IMR-90 (cell line): ENCODE measurements around the gene DAND5. TPM values are rescaled to one million over a fixed set of nuclear protein-coding genes. Genes with fewer than 3 reads are reported as not detected.

ENCODE experiments used
- ATAC-seq: fragments of 200-7000 bp; cut with Tn5 transposase; 2 replicates; pipeline ENCODE4 v1.9.1; 2020; ENCODE audit warnings: low read depth, mild to moderate bottlenecking, moderate library complexity
- BruUV-seq: library from RNA; stranded (reverse); fragments of 400-500 nt; replicated peaks from 2 replicates; lab custom pipeline; 2021; lab: Mats Ljungman, UMichigan
- CTCF ChIA-PET: fragments of 300-600 bp; formaldehyde crosslinking; extraction: SDS; loops from one replicate; lab custom pipeline; 2021; ENCODE audit warnings: antibody characterized with exemption; lab: Yijun Ruan, JAX
- POLR2A ChIA-PET: fragments of 300-600 bp; sonication (Branson Sonifier 250); formaldehyde crosslinking; loops from one replicate; lab custom pipeline; 2022; ENCODE audit warnings: antibody characterized with exemption; ENCODE audit not compliant: unreplicated experiment; lab: Charles Lee
- DNase-seq: peaks from one replicate; pipeline ENCODE4 v3.0.0; 2013
- H2AFZ ChIP-seq: replicated peaks from 2 replicates; pipeline ENCODE3; 2013; ENCODE audit warnings: low read length, mild to moderate bottlenecking; ENCODE audit not compliant: poor library complexity
- H2AK5ac ChIP-seq: 2 replicates; pipeline ENCODE4 v1.6.1; 2013; ENCODE audit warnings: low read depth, low read length, inconsistent platforms
- H2AK9ac ChIP-seq: replicated peaks from 2 replicates; pipeline ENCODE3; 2013; ENCODE audit warnings: mild to moderate bottlenecking, low read depth, low read length, moderate library complexity; ENCODE audit not compliant: poor library complexity
- H2BK120ac ChIP-seq: 2 replicates; pipeline ENCODE4 v1.6.1; 2013; ENCODE audit warnings: low read depth, low read length, inconsistent platforms
- H2BK15ac ChIP-seq: 3 replicates; pipeline ENCODE4 v1.6.1; 2013; ENCODE audit warnings: low read depth, low read length, inconsistent platforms
- H2BK20ac ChIP-seq: 2 replicates; pipeline ENCODE4 v1.6.1; 2013; ENCODE audit warnings: low read depth, mild to moderate bottlenecking, inconsistent platforms, low read length, moderate library complexity
- H2BK5ac ChIP-seq: 2 replicates; pipeline ENCODE4 v1.6.1; 2013; ENCODE audit warnings: mild to moderate bottlenecking, low read depth, low read length, inconsistent platforms; ENCODE audit not compliant: poor library complexity, severe bottlenecking
- H3K14ac ChIP-seq: replicated peaks from 2 replicates; pipeline ENCODE4 v1.6.1; 2013; ENCODE audit warnings: low read depth, low read length, inconsistent platforms
- H3K18ac ChIP-seq: 2 replicates; pipeline ENCODE4 v1.6.1; 2013; ENCODE audit warnings: low read depth, low read length, control low read depth
- H3K23ac ChIP-seq: 2 replicates; pipeline ENCODE4 v1.6.1; 2013; ENCODE audit warnings: low read depth, low read length, inconsistent platforms
- H3K27ac ChIP-seq: 2 replicates; pipeline ENCODE4 v1.5.1; 2013; ENCODE audit warnings: mild to moderate bottlenecking, control low read depth, low read length; ENCODE audit not compliant: insufficient read depth
- H3K27me3 ChIP-seq: 2 replicates; pipeline ENCODE4 v1.6.1; 2013; ENCODE audit warnings: low read length; ENCODE audit not compliant: control insufficient read depth, insufficient read depth
- H3K36me3 ChIP-seq: 2 replicates; pipeline ENCODE4 v1.6.1; 2013; ENCODE audit warnings: low read length, mixed read lengths; ENCODE audit not compliant: control insufficient read depth, insufficient read depth
- H3K4ac ChIP-seq: 2 replicates; pipeline ENCODE4 v1.6.1; 2013; ENCODE audit warnings: low read depth, low read length, inconsistent platforms
- H3K4me1 ChIP-seq: 2 replicates; pipeline ENCODE4 v1.6.1; 2013; ENCODE audit warnings: low read length, mixed read lengths; ENCODE audit not compliant: control insufficient read depth, insufficient read depth
- H3K4me2 ChIP-seq: 2 replicates; pipeline ENCODE4 v1.6.1; 2013; ENCODE audit warnings: low read depth, mild to moderate bottlenecking, control low read depth, low read length, moderate library complexity
- H3K4me3 ChIP-seq: 2 replicates; pipeline ENCODE4 v1.5.1; 2013; ENCODE audit warnings: low read depth, mild to moderate bottlenecking, control low read depth, low read length, moderate library complexity; ENCODE audit not compliant: insufficient read depth
- H3K56ac ChIP-seq: 2 replicates; pipeline ENCODE4 v1.6.1; 2013; ENCODE audit warnings: low read length, inconsistent platforms; ENCODE audit not compliant: insufficient read depth; ENCODE audit errors: extremely low read depth
- H3K79me1 ChIP-seq, 2 experiments: 2 replicates each; pipeline ENCODE4 v1.6.1; 2013; ENCODE audit warnings: low read length in 2 of 2, inconsistent platforms in 1 of 2, low read depth in 1 of 2
- H3K9ac ChIP-seq: 2 replicates; pipeline ENCODE4 v1.6.1; 2013; ENCODE audit warnings: low read depth, low read length, control low read depth
- H3K9me1 ChIP-seq: 2 replicates; pipeline ENCODE4 v1.6.1; 2013; ENCODE audit warnings: low read length, inconsistent platforms; ENCODE audit not compliant: insufficient read depth
- H3K9me3 ChIP-seq: 2 replicates; pipeline ENCODE4 v1.6.1; 2013; ENCODE audit warnings: low read length; ENCODE audit not compliant: control insufficient read depth, insufficient read depth
- H4K20me1 ChIP-seq: 2 replicates; pipeline ENCODE4 v1.6.1; 2013; ENCODE audit warnings: low read length, inconsistent platforms; ENCODE audit not compliant: insufficient read depth
- H4K5ac ChIP-seq: 2 replicates; pipeline ENCODE4 v1.6.1; 2013; ENCODE audit warnings: mild to moderate bottlenecking, low read depth, low read length, control low read depth
- H4K8ac ChIP-seq, 2 experiments: 2 replicates each; pipeline ENCODE4 v1.6.1; 2013; ENCODE audit warnings: low read depth in 2 of 2, low read length in 2 of 2, control low read depth in 1 of 2, inconsistent platforms in 1 of 2
- H4K91ac ChIP-seq: 2 replicates; pipeline ENCODE4 v1.6.1; 2013; ENCODE audit warnings: low read depth, low read length, inconsistent platforms; ENCODE audit not compliant: insufficient read depth
- BHLHE40 ChIP-seq: fragments of 150-350 bp; IDR thresholded peaks from 2 replicates; pipeline ENCODE4 v1.6.1; 2016; ENCODE audit warnings: mild to moderate bottlenecking, low read depth, low read length
- CEBPB ChIP-seq: IDR thresholded peaks from 2 replicates; pipeline ENCODE4 v1.6.1; 2012; ENCODE audit warnings: low read depth, low read length, improper control_type of control experiment
- CHD1 ChIP-seq: IDR thresholded peaks from 2 replicates; pipeline ENCODE4 v1.6.1; 2012; ENCODE audit warnings: low read depth, low read length, improper control_type of control experiment
- FOS ChIP-seq: fragments of 150-350 bp; IDR thresholded peaks from 2 replicates; pipeline ENCODE4 v1.6.1; 2016; ENCODE audit warnings: low read depth, low read length
- MXI1 ChIP-seq: IDR thresholded peaks from 2 replicates; pipeline ENCODE4 v1.6.1; 2012; ENCODE audit warnings: low read depth, mild to moderate bottlenecking, low read length, moderate library complexity, borderline replicate concordance
- POLR2A ChIP-seq: IDR thresholded peaks from 2 replicates; pipeline ENCODE4 v1.6.1; 2012; ENCODE audit warnings: mild to moderate bottlenecking, low read depth, low read length
- RAD21 ChIP-seq: IDR thresholded peaks from 2 replicates; pipeline ENCODE4 v1.6.1; 2012; ENCODE audit warnings: low read length, improper control_type of control experiment
- RFX5 ChIP-seq: IDR thresholded peaks from 2 replicates; pipeline ENCODE4 v1.8.0; 2012; ENCODE audit warnings: low read depth, mild to moderate bottlenecking, low read length, moderate library complexity
- SMC3 ChIP-seq: fragments of 150-350 bp; IDR thresholded peaks from 2 replicates; pipeline ENCODE4 v1.6.1; 2016; ENCODE audit warnings: low read depth, mild to moderate bottlenecking, antibody characterized with exemption, low read length, moderate library complexity
- WGBS, 2 experiments: methylation state at CpG; one replicate each; pipeline versions ENCODE4 v1.1.5 to v1.1.7; 2013; ENCODE audit warnings: missing lambda C conversion rate in 2 of 2; ENCODE audit not compliant: insufficient read length in 1 of 2; ENCODE audit errors: extremely low coverage in 2 of 2; 5-methylcytosine and 5-hydroxymethylcytosine counted together
- dilution Hi-C: fragments of 300-500 bp; cut with HindIII; formaldehyde crosslinking; loops from one replicate; pipeline ENCODE4 v1.14.3; 2018; ENCODE audit warnings: low sequenced_read_pairs; ENCODE audit not compliant: unreplicated experiment
- in situ Hi-C: fragments of 300-500 bp; cut with MboI; formaldehyde crosslinking; loops from 3 replicates; pipeline ENCODE4 v1.14.3; 2019; ENCODE audit warnings: low sequenced_read_pairs, inconsistent platforms, mixed read lengths
- intact Hi-C: fragments of 100-400 bp; cut with micrococcal nuclease; formaldehyde crosslinking; loops from 2 replicates; pipeline ENCODE4 v1.10.0; 2022
- polyA plus RNA-seq, 3 experiments: library from polyadenylated mRNA; depleted of rRNA; stranded (reverse); fragments of >200 nt; gene quantifications; 2 replicates each; pipeline ENCODE4 v1.2.3, GENCODE V29; 2012; ENCODE audit warnings: low replicate concordance in 1 of 3
- total RNA-seq: library from RNA; depleted of rRNA; stranded (reverse); fragments of >200 nt; gene quantifications from 2 replicates; pipeline ENCODE4 v1.2.3, GENCODE V29; 2012
- TF ChIP-seq, protein P1 (sequence below): conservative IDR thresholded peaks from 2 replicates; pipeline ENCODE4 v1.5.1; 2012; ENCODE audit warnings: mild to moderate bottlenecking, low read depth, low read length, improper control_type of control experiment
- TF ChIP-seq, protein P2 (sequence below): fragments of 150-350 bp; IDR thresholded peaks from 2 replicates; pipeline ENCODE4 v1.6.1; 2017; ENCODE audit warnings: mild to moderate bottlenecking, antibody characterized with exemption, low read length, low read depth

The DAND5 gene
- total and polyA plus RNA-seq, 2 of the 4 experiments (the other 2 are of a cell fraction), result 0.03 TPM; not detected in 1

DNA sequence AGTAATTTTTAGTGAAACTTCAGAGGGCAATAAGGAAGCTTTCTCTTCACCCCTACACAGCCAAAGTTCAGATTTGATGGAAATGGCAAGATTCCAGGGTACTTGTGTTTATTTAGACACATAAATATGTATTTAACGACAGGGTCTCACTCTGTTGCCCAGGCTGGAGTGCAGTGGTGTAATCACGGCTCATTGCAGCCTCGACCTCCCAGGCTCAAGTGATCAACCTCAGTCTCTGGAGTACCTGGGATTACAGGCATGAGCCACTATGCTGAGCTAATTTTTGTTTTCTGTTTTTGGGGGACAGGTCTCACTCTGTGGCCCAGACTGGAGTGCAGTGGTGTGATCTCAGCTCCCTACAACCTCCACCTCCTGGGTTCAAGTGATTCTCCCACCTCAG lies 48.3 kb upstream of the DAND5 start:
- H4K8ac ChIP-seq, result no peak overlapping the region
- CTCF ChIA-PET, result interaction anchor here (0.6 kb wide), 1 partner anchor 927 kb away, joined by 3 read pairs; no protein-coding TSS in a partner anchor
- no peak for ATAC-seq

More for the DNA sequence above, 48.3 kb upstream of the DAND5 start:
- in situ Hi-C loops, result no loop called here
- no peak overlapping the region for H2BK120ac ChIP-seq
- no peak overlapping the region for H4K5ac ChIP-seq
- H3K4me3 ChIP-seq, result no peak overlapping the region
- intact Hi-C loops, result no loop called here
- no peak for DNase-seq
- H3K9me1 ChIP-seq, result no peaks in the 10 kb centered on the region
- H3K36me3 ChIP-seq, result peaks cover 30% of the 10 kb centered on the region
- no TSS peak for BruUV-seq
- H3K27me3 ChIP-seq, result no peaks in the 10 kb centered on the region
- POLR2A ChIA-PET, result interaction anchor here (1.1 kb wide), 1 partner anchor 12 kb away, joined by 4 read pairs; the partner anchor contains the start of gene FARSA
- no peak overlapping the region for H3K14ac ChIP-seq
- no peaks in the 10 kb centered on the region; the same call in 1 of the 2 replicates for H4K20me1 ChIP-seq
- H4K91ac ChIP-seq, result no peak overlapping the region
- H3K9me3 ChIP-seq, result no peaks in the 10 kb centered on the region
- no peak overlapping the region for H3K9ac ChIP-seq
- no peak overlapping the region for H2AFZ ChIP-seq
- no peak overlapping the region for H3K27ac ChIP-seq
- H2AK5ac ChIP-seq, result no peak overlapping the region
- no peak for TF ChIP-seq MXI1
- TF ChIP-seq CEBPB, result no peak
- no peak for TF ChIP-seq SMC3
- no peak for TF ChIP-seq FOS
- TF ChIP-seq RFX5, result no peak
- no peak for TF ChIP-seq POLR2A
- no peak for TF ChIP-seq RAD21
- TF ChIP-seq, protein P1, sequence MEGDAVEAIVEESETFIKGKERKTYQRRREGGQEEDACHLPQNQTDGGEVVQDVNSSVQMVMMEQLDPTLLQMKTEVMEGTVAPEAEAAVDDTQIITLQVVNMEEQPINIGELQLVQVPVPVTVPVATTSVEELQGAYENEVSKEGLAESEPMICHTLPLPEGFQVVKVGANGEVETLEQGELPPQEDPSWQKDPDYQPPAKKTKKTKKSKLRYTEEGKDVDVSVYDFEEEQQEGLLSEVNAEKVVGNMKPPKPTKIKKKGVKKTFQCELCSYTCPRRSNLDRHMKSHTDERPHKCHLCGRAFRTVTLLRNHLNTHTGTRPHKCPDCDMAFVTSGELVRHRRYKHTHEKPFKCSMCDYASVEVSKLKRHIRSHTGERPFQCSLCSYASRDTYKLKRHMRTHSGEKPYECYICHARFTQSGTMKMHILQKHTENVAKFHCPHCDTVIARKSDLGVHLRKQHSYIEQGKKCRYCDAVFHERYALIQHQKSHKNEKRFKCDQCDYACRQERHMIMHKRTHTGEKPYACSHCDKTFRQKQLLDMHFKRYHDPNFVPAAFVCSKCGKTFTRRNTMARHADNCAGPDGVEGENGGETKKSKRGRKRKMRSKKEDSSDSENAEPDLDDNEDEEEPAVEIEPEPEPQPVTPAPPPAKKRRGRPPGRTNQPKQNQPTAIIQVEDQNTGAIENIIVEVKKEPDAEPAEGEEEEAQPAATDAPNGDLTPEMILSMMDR, result no peak
- TF ChIP-seq, protein P2, sequence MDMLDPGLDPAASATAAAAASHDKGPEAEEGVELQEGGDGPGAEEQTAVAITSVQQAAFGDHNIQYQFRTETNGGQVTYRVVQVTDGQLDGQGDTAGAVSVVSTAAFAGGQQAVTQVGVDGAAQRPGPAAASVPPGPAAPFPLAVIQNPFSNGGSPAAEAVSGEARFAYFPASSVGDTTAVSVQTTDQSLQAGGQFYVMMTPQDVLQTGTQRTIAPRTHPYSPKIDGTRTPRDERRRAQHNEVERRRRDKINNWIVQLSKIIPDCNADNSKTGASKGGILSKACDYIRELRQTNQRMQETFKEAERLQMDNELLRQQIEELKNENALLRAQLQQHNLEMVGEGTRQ, result no peak
- no peak for TF ChIP-seq CHD1
- no peak for TF ChIP-seq BHLHE40
- H3K4me1 ChIP-seq, result no peaks in the 10 kb centered on the region
- H2BK20ac ChIP-seq, result no peak overlapping the region
- no CpG with 5 or more reads among the region's 3 CpGs for WGBS, 2 experiments
- peaks cover 0 to 10% of the 10 kb centered on the region in 2 experiments; a peak in 1 of 4 replicates for H3K79me1 ChIP-seq
- no peak overlapping the region for H2AK9ac ChIP-seq
- no peak overlapping the region for H3K4me2 ChIP-seq
- no peak overlapping the region for H2BK15ac ChIP-seq
- dilution Hi-C loops, result no loop called here
- no peak overlapping the region for H3K18ac ChIP-seq
- no peak overlapping the region for H3K23ac ChIP-seq
- no peak overlapping the region for H2BK5ac ChIP-seq
- no peak overlapping the region for H3K56ac ChIP-seq
- no peak overlapping the region for H3K4ac ChIP-seq
